Keratinocyte (primary cell): Measurements from ENCODE around the gene CTCFL. TPM values are rescaled to one million over a fixed set of nuclear protein-coding genes. Genes with fewer than 3 reads are reported as not detected.

Experiments
- DNase-seq: peaks from one replicate; pipeline ENCODE4 v3.0.0-alpha.2; 2011; ENCODE audit warnings: low read depth, missing footprints, low spot score
- FAIRE-seq: peaks from 2 replicates; lab custom pipeline; 2011; peaks lifted over from hg19 to GRCh38; lab: Jason Lieb, UNC
- H2AFZ ChIP-seq: 2 replicates; pipeline ENCODE4 v1.6.0; 2012; ENCODE audit warnings: low read length, control low read depth, inconsistent platforms; ENCODE audit not compliant: control insufficient read depth
- H3K27ac ChIP-seq: 2 replicates; pipeline ENCODE4 v1.5.1; 2011; ENCODE audit warnings: low read length; ENCODE audit not compliant: control insufficient read depth, insufficient read depth
- H3K27me3 ChIP-seq: 3 replicates; pipeline ENCODE4 v1.6.0; 2011; ENCODE audit warnings: low read length; ENCODE audit not compliant: control insufficient read depth, insufficient read depth; ENCODE audit errors: extremely low read depth
- H3K36me3 ChIP-seq, 2 experiments: 2 replicates in 1 of 2; 3 replicates in 1 of 2; pipeline ENCODE4 v1.5.1; 2011; ENCODE audit warnings: low read length in 2 of 2, mild to moderate bottlenecking in 1 of 2; ENCODE audit not compliant: control insufficient read depth in 2 of 2, insufficient read depth in 2 of 2; ENCODE audit errors: extremely low read depth in 1 of 2
- H3K4me1 ChIP-seq: 3 replicates; pipeline ENCODE4 v1.5.1; 2011; ENCODE audit warnings: low read length; ENCODE audit not compliant: control insufficient read depth, insufficient read depth; ENCODE audit errors: extremely low read depth
- H3K4me2 ChIP-seq: 3 replicates; pipeline ENCODE4 v1.6.0; 2011; ENCODE audit warnings: low read depth, low read length; ENCODE audit not compliant: control insufficient read depth, insufficient read depth; ENCODE audit errors: extremely low read depth
- H3K4me3 ChIP-seq, 3 experiments: fragments of 200-600 bp in 1 of 3; sonication (generic) in 1 of 3; 2 replicates in 2 of 3; 3 replicates in 1 of 3; pipeline ENCODE4 v1.5.1; 2011 to 2016; ENCODE audit warnings: low read length in 3 of 3, mild to moderate bottlenecking in 3 of 3, control low read depth in 2 of 3, inconsistent platforms in 1 of 3, low read depth in 1 of 3, mixed read lengths in 1 of 3, mixed run types in 1 of 3, moderate library complexity in 1 of 3; ENCODE audit not compliant: control insufficient read depth in 2 of 3, insufficient read depth in 2 of 3; ENCODE audit errors: extremely low read depth in 1 of 3
- H3K79me2 ChIP-seq: 2 replicates; pipeline ENCODE4 v1.6.0; 2012; ENCODE audit warnings: low read length; ENCODE audit not compliant: control insufficient read depth, insufficient read depth
- H3K9ac ChIP-seq: 3 replicates; pipeline ENCODE4 v1.6.0; 2011; ENCODE audit warnings: low read length; ENCODE audit not compliant: control insufficient read depth, insufficient read depth; ENCODE audit errors: extremely low read depth
- H3K9me1 ChIP-seq: 3 replicates; pipeline ENCODE4 v1.6.0; 2011; ENCODE audit warnings: low read length; ENCODE audit not compliant: control insufficient read depth, insufficient read depth; ENCODE audit errors: extremely low read depth
- H3K9me3 ChIP-seq: 2 replicates; pipeline ENCODE4 v1.5.1; 2012; ENCODE audit warnings: low read depth, low read length; ENCODE audit not compliant: control insufficient read depth
- H4K20me1 ChIP-seq: 3 replicates; pipeline ENCODE4 v1.6.0; 2011; ENCODE audit warnings: low read length; ENCODE audit not compliant: control insufficient read depth, insufficient read depth; ENCODE audit errors: extremely low read depth
- EZH2 ChIP-seq: IDR thresholded peaks from one replicate; pipeline ENCODE4 v1.6.1; 2012; ENCODE audit warnings: inconsistent platforms, mild to moderate bottlenecking, low read length, moderate library complexity
- dilution Hi-C: fragments of 300-500 bp; cut with MboI; formaldehyde crosslinking; loops from one replicate; pipeline ENCODE4 v1.7.0; 2020; ENCODE audit warnings: low sequenced_read_pairs; ENCODE audit not compliant: extremely low pct_ligation_motif_present
- polyA plus RNA-seq, 5 experiments: library from polyadenylated mRNA; depleted of rRNA in 3 of 5; stranded (reverse) in 3 of 5; stranded (forward) in 1 of 5; unstranded in 1 of 5; fragments of >200 nt; gene quantifications; 1 replicate in 1 of 5; 2 replicates in 3 of 5; 3 replicates in 1 of 5; pipeline versions ENCODE4 v1.2.1 to v1.2.3, GENCODE V29; 2011 to 2012; ENCODE audit warnings: missing spikeins in 2 of 5, low read depth in 1 of 5, low replicate concordance in 1 of 5
- TF ChIP-seq, protein P1 (sequence below), 3 experiments: IDR thresholded peaks in 1 of 3; conservative IDR thresholded peaks in 1 of 3; optimal IDR thresholded peaks in 1 of 3; 2 replicates in 2 of 3; 3 replicates in 1 of 3; pipeline versions ENCODE3 to v1.5.1; 2011; ENCODE audit warnings: low read length in 3 of 3, mild to moderate bottlenecking in 3 of 3, moderate library complexity in 2 of 3, control low read depth in 1 of 3, inconsistent platforms in 1 of 3; ENCODE audit not compliant: insufficient read depth in 2 of 3; ENCODE audit errors: extremely low read depth in 1 of 3

Gene CTCFL
- polyA plus RNA-seq, 1 donor (not counting 4 experiments of a cell fraction or from before 2014, with no cell fraction given) = not detected

DNA sequence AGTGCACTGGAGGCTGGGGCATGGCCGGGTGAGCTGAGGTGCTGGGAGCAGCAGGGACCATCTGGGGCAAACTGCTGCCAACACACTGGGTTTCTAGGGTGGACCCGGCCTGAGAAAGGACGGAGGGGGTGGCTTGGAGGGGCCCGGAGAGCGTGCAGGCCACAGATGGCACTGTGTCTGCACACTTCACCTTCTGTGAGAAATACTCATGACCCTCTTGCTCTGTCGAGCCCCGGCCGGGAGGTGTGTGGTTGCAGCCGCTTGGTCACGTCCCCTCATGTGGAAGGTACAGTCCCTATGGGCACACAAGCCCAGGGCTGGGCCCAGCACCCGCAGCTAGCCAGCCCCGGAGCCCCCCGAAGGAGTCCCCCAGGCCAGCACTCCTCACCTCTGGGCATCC, 74.0 kb downstream of the CTCFL start:
- dilution Hi-C loops = no loop called here
- H3K4me2 ChIP-seq = no peak overlapping the region

DNA sequence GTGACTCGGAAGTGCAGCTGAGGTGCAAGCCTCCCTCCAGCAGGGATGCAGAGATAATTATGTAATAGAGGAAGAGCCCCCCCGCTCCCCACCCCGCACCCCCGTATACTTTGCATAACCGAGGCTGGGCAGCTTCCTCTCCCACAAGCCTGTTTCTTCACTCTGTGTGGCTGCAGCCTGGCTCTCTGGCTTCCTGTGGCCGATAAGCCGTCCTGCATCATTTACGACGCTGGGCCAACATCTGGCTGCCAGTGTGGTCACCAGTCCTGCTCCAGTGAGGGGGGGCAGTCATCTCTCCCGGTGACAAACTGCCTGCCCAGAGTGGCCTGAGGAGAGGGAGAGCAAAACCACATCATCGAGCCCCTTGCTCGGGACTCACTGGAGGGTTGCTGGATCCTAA, 74.5 kb downstream of the CTCFL start:
- no peaks in the 10 kb centered on the region for H4K20me1 ChIP-seq
- peaks cover 4% of the 10 kb centered on the region for H3K9me3 ChIP-seq

More for the DNA sequence above, 74.0 kb downstream of the CTCFL start:
- Histone ChIP-seq H4K20me1 (no peaks in the 10 kb centered on the region), H3K9me3 (peaks cover 2% of the 10 kb centered on the region), H3K36me3 (no peaks in the 10 kb centered on the region), H3K4me1 (no peaks in the 10 kb centered on the region), H3K27me3 (peaks cover 56% of the 10 kb centered on the region), H3K4me3 (no peak overlapping the region), H3K9ac (no peak overlapping the region), H3K27ac (no peak overlapping the region), H2AFZ (no peak overlapping the region), H3K79me2 (no peaks in the 10 kb centered on the region), H3K9me1 (no peaks in the 10 kb centered on the region)
- TF ChIP-seq EZH2 = no peak
- TF ChIP-seq, protein P1, sequence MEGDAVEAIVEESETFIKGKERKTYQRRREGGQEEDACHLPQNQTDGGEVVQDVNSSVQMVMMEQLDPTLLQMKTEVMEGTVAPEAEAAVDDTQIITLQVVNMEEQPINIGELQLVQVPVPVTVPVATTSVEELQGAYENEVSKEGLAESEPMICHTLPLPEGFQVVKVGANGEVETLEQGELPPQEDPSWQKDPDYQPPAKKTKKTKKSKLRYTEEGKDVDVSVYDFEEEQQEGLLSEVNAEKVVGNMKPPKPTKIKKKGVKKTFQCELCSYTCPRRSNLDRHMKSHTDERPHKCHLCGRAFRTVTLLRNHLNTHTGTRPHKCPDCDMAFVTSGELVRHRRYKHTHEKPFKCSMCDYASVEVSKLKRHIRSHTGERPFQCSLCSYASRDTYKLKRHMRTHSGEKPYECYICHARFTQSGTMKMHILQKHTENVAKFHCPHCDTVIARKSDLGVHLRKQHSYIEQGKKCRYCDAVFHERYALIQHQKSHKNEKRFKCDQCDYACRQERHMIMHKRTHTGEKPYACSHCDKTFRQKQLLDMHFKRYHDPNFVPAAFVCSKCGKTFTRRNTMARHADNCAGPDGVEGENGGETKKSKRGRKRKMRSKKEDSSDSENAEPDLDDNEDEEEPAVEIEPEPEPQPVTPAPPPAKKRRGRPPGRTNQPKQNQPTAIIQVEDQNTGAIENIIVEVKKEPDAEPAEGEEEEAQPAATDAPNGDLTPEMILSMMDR (optimal IDR thresholded peaks at IDR 0.05 in 1 of 3, IDR thresholded peaks at IDR 0.05 in 1 of 3, conservative IDR thresholded peaks at IDR 0.05 in 1 of 3; ENCODE audit: extremely low read depth in 1 of 3, insufficient read depth in 2 of 3, low read length in 3 of 3) = no peak
- no peak for FAIRE-seq
- no peak for DNase-seq

More for the DNA sequence above, 74.5 kb downstream of the CTCFL start:
- Histone ChIP-seq H3K27ac (no peak overlapping the region), H3K9me1 (no peaks in the 10 kb centered on the region), H3K4me3 (no peak overlapping the region), H3K27me3 (peaks cover 61% of the 10 kb centered on the region), H3K79me2 (no peaks in the 10 kb centered on the region), H2AFZ (no peak overlapping the region), H3K4me1 (no peaks in the 10 kb centered on the region), H3K4me2 (no peak overlapping the region), H3K9ac (no peak overlapping the region), H3K36me3 (no peaks in the 10 kb centered on the region)
- dilution Hi-C loops = no loop called here
- FAIRE-seq = no peak
- TF ChIP-seq EZH2 = no peak
- TF ChIP-seq, protein P1 (optimal IDR thresholded peaks at IDR 0.05 in 1 of 3, IDR thresholded peaks at IDR 0.05 in 1 of 3, conservative IDR thresholded peaks at IDR 0.05 in 1 of 3; ENCODE audit: extremely low read depth in 1 of 3, insufficient read depth in 2 of 3, low read length in 3 of 3) = no peak
- DNase-seq = no peak
